Smooth muscle cell (in vitro differentiated cells): Measurements from ENCODE around the gene WNT7A. TPM values are rescaled to one million over a fixed set of nuclear protein-coding genes. Genes with fewer than 3 reads are reported as not detected.

ENCODE experiments used
- DNase-seq: peaks from one replicate; lab custom pipeline; 2025; ENCODE audit not compliant: unreplicated experiment; lab: John Stamatoyannopoulos, UW
- H2AFZ ChIP-seq: fragments of 200-600 bp; sonication (generic); 2 replicates; pipeline ENCODE4 v1.6.0; 2016; ENCODE audit warnings: antibody characterized with exemption, low read depth, mild to moderate bottlenecking
- H3F3A ChIP-seq: fragments of 200-600 bp; sonication (generic); 2 replicates; pipeline ENCODE4 v1.6.0; 2017; ENCODE audit warnings: antibody characterized with exemption, low read depth
- H3K27ac ChIP-seq: fragments of 200-600 bp; sonication (generic); 2 replicates; pipeline ENCODE4 v1.5.1; 2016; ENCODE audit warnings: low read depth, mild to moderate bottlenecking
- H3K27me3 ChIP-seq: fragments of 200-600 bp; sonication (generic); 2 replicates; pipeline ENCODE4 v1.6.1; 2016; ENCODE audit warnings: low read depth, mild to moderate bottlenecking
- H3K36me3 ChIP-seq: fragments of 200-600 bp; sonication (generic); 2 replicates; pipeline ENCODE4 v1.5.1; 2016; ENCODE audit warnings: low read depth
- H3K4me1 ChIP-seq: fragments of 200-600 bp; sonication (generic); 2 replicates; pipeline ENCODE4 v1.5.1; 2016; ENCODE audit warnings: low read depth
- H3K4me2 ChIP-seq: fragments of 200-600 bp; sonication (generic); 2 replicates; pipeline ENCODE4 v1.6.0; 2016; ENCODE audit warnings: mild to moderate bottlenecking
- H3K4me3 ChIP-seq: fragments of 200-600 bp; sonication (generic); 2 replicates; pipeline ENCODE4 v1.5.1; 2016; ENCODE audit warnings: mild to moderate bottlenecking
- H3K79me2 ChIP-seq: fragments of 200-600 bp; sonication (generic); 2 replicates; pipeline ENCODE4 v1.6.0; 2016; ENCODE audit warnings: low read depth, mild to moderate bottlenecking
- H3K9ac ChIP-seq: fragments of 200-600 bp; sonication (generic); 2 replicates; pipeline ENCODE4 v1.6.0; 2016; ENCODE audit warnings: low read depth
- H3K9me3 ChIP-seq: fragments of 200-600 bp; sonication (generic); replicated peaks from 2 replicates; pipeline ENCODE4 v1.5.1; 2016; ENCODE audit warnings: low read depth
- H4K20me1 ChIP-seq: fragments of 200-600 bp; sonication (generic); 2 replicates; pipeline ENCODE4 v1.6.0; 2016; ENCODE audit warnings: low read depth
- CTCF ChIP-seq: fragments of 200-600 bp; sonication (generic); IDR thresholded peaks from 2 replicates; pipeline ENCODE4 v1.5.1; 2017; ENCODE audit warnings: borderline replicate concordance, mild to moderate bottlenecking, antibody characterized with exemption; ENCODE audit not compliant: insufficient read depth, poor library complexity, severe bottlenecking
- WGBS: methylation state at CpG from one replicate; pipeline ENCODE4 v1.1.7; 2016; ENCODE audit warnings: low lambda C conversion rate; 5-methylcytosine and 5-hydroxymethylcytosine counted together
- polyA plus RNA-seq: library from polyadenylated mRNA; unstranded; fragments of >200 nt; fragmentation: Nextera tagmentation; extraction: Ambion mirVana; gene quantifications from 2 replicates; pipeline ENCODE4 v1.2.1, GENCODE V29; 2016
- total RNA-seq: library from RNA; depleted of rRNA; stranded (reverse); fragments of >200 nt; gene quantifications from 2 replicates; pipeline ENCODE4 v1.2.3, GENCODE V29; 2014

Gene WNT7A
- total and polyA plus RNA-seq, 2 experiments from 2014 or later, result 0.18 to 0.24 TPM

- TF ChIP-seq CTCF, result no peak
Observed at GRCh38 chr3:13815088-13815683, 64.7 kb downstream of the WNT7A start.

GRCh38 chr3:13812034-13812471 lies 67.8 kb downstream of the WNT7A start:
- no peak for DNase-seq
- Histone ChIP-seq H3K36me3 (no peaks in the 10 kb centered on the region), H3F3A (no peaks in the 10 kb centered on the region), H3K4me2 (no peak overlapping the region), H3K27me3 (no peaks in the 10 kb centered on the region), H3K4me1 (peaks cover 6% of the 10 kb centered on the region), H3K27ac (no peak overlapping the region), H3K79me2 (no peaks in the 10 kb centered on the region), H2AFZ (no peak overlapping the region), H3K4me3 (no peak overlapping the region), H3K9ac (no peak overlapping the region), H3K9me3 (peaks cover 15% of the 10 kb centered on the region), H4K20me1 (no peaks in the 10 kb centered on the region)
- WGBS, result 90% methylated on average over 11 of the region's 11 CpGs
- TF ChIP-seq CTCF, result no peak

More at GRCh38 chr3:13815088-13815683, 64.7 kb downstream of the WNT7A start:
- H4K20me1 ChIP-seq, result no peaks in the 10 kb centered on the region
- no peak overlapping the region for H3K9ac ChIP-seq
- no peaks in the 10 kb centered on the region for H3K36me3 ChIP-seq
- H3F3A ChIP-seq, result no peaks in the 10 kb centered on the region
- no peaks in the 10 kb centered on the region for H3K79me2 ChIP-seq
- no peak for DNase-seq
- peaks cover 6% of the 10 kb centered on the region for H3K4me1 ChIP-seq
- no peak overlapping the region for H2AFZ ChIP-seq
- no peaks in the 10 kb centered on the region for H3K27me3 ChIP-seq
- no peak overlapping the region for H3K4me3 ChIP-seq
- no peak overlapping the region for H3K27ac ChIP-seq
- no peak overlapping the region for H3K4me2 ChIP-seq
- WGBS, result 91% methylated on average over 3 of the region's 3 CpGs
- peaks cover 15% of the 10 kb centered on the region for H3K9me3 ChIP-seq

GRCh38 chr3:13811614-13812013 lies 68.3 kb downstream of the WNT7A start:
- Histone ChIP-seq H3K4me2 (no peak overlapping the region), H3F3A (no peaks in the 10 kb centered on the region), H3K4me1 (peaks cover 6% of the 10 kb centered on the region), H3K9me3 (peaks cover 15% of the 10 kb centered on the region), H4K20me1 (no peaks in the 10 kb centered on the region), H3K9ac (no peak overlapping the region), H3K36me3 (no peaks in the 10 kb centered on the region), H3K4me3 (no peak overlapping the region), H2AFZ (no peak overlapping the region), H3K27me3 (no peaks in the 10 kb centered on the region), H3K27ac (no peak overlapping the region), H3K79me2 (no peaks in the 10 kb centered on the region)
- 83% methylated on average over 8 of the region's 8 CpGs for WGBS
- TF ChIP-seq CTCF, result no peak
- no peak for DNase-seq

- H3K4me2 ChIP-seq, result no peak overlapping the region
- no peaks in the 10 kb centered on the region for H3K9me3 ChIP-seq
- H4K20me1 ChIP-seq, result no peaks in the 10 kb centered on the region
- H3K4me3 ChIP-seq, result no peak overlapping the region
- H3F3A ChIP-seq, result no peaks in the 10 kb centered on the region
- no peaks in the 10 kb centered on the region for H3K79me2 ChIP-seq
- no peaks in the 10 kb centered on the region for H3K36me3 ChIP-seq
- TF ChIP-seq CTCF, result no peak
- no peak for DNase-seq
- no peak overlapping the region for H2AFZ ChIP-seq
- H3K9ac ChIP-seq, result no peak overlapping the region
- WGBS, result 93% methylated on average over 8 of the region's 8 CpGs
- H3K27me3 ChIP-seq, result no peaks in the 10 kb centered on the region
- H3K27ac ChIP-seq, result no peak overlapping the region
- peaks cover 6% of the 10 kb centered on the region for H3K4me1 ChIP-seq
Observed at GRCh38 chr3:13808550-13808949, 71.3 kb downstream of the WNT7A start.
